Skeletal muscle satellite cell (primary cell): ENCODE results near the gene NEURL4.

Source experiments
- H3K27me3 ChIP-seq: 2 replicates; pipeline ENCODE4 v1.7.0; 2013; ENCODE audit warnings: low read length; ENCODE audit not compliant: control insufficient read depth, insufficient read depth
- H3K36me3 ChIP-seq: 2 replicates; pipeline ENCODE4 v1.7.0; 2013; ENCODE audit warnings: mild to moderate bottlenecking, control low read depth, low read length; ENCODE audit not compliant: insufficient read depth
- H3K4me1 ChIP-seq: 2 replicates; pipeline ENCODE4 v1.7.0; 2013; ENCODE audit warnings: low read length; ENCODE audit not compliant: control insufficient read depth, insufficient read depth
- H3K4me2 ChIP-seq: 2 replicates; pipeline ENCODE4 v1.7.0; 2013; ENCODE audit warnings: mild to moderate bottlenecking, low read length
- H3K4me3 ChIP-seq: 2 replicates; pipeline ENCODE4 v1.7.0; 2013; ENCODE audit warnings: low read length
- H3K9ac ChIP-seq: 2 replicates; pipeline ENCODE4 v1.7.0; 2013; ENCODE audit warnings: mild to moderate bottlenecking, low read depth, low read length, moderate library complexity
- H3K9me3 ChIP-seq: replicated peaks from 2 replicates; pipeline ENCODE4 v1.7.0; 2013; ENCODE audit warnings: mild to moderate bottlenecking, control low read depth, low read length

NEURL4 gene

GRCh38 chr17:7292729-7293128 is 36.4 kb downstream of the NEURL4 start:
- no peak overlapping the region for H3K4me2 ChIP-seq
- no peak overlapping the region for H3K9ac ChIP-seq
- H3K9me3 ChIP-seq = no peaks in the 10 kb centered on the region
- peaks cover 53% of the 10 kb centered on the region for H3K27me3 ChIP-seq
- H3K4me3 ChIP-seq = no peak overlapping the region
- peaks cover 10% of the 10 kb centered on the region for H3K4me1 ChIP-seq
- no peaks in the 10 kb centered on the region for H3K36me3 ChIP-seq

- Histone ChIP-seq H3K36me3 (no peaks in the 10 kb centered on the region), H3K4me2 (no peak overlapping the region), H3K4me3 (no peak overlapping the region), H3K9me3 (no peaks in the 10 kb centered on the region), H3K4me1 (peaks cover 10% of the 10 kb centered on the region), H3K9ac (no peak overlapping the region), H3K27me3 (peaks cover 59% of the 10 kb centered on the region)
Measured at GRCh38 chr17:7292194-7292593, 36.9 kb downstream of the NEURL4 start.

GRCh38 chr17:7290685-7291084 is 38.5 kb downstream of the NEURL4 start:
- Histone ChIP-seq H3K4me3 (no peak overlapping the region), H3K9me3 (no peaks in the 10 kb centered on the region), H3K9ac (no peak overlapping the region), H3K27me3 (peaks cover 67% of the 10 kb centered on the region), H3K4me1 (peaks cover 3% of the 10 kb centered on the region), H3K4me2 (no peak overlapping the region), H3K36me3 (no peaks in the 10 kb centered on the region)

GRCh38 chr17:7290166-7290565 is 39.0 kb downstream of the NEURL4 start:
- H3K4me2 ChIP-seq = no peak overlapping the region
- peaks cover 73% of the 10 kb centered on the region for H3K27me3 ChIP-seq
- H3K4me3 ChIP-seq = no peak overlapping the region
- no peaks in the 10 kb centered on the region for H3K9me3 ChIP-seq
- no peak overlapping the region for H3K9ac ChIP-seq
- no peaks in the 10 kb centered on the region for H3K36me3 ChIP-seq
- H3K4me1 ChIP-seq = peaks cover 3% of the 10 kb centered on the region

GRCh38 chr17:7289256-7290032 is 39.7 kb downstream of the NEURL4 start:
- no peaks in the 10 kb centered on the region for H3K4me1 ChIP-seq
- H3K9ac ChIP-seq = no peak overlapping the region
- H3K9me3 ChIP-seq = no peaks in the 10 kb centered on the region
- H3K36me3 ChIP-seq = no peaks in the 10 kb centered on the region
- H3K27me3 ChIP-seq = peaks cover 75% of the 10 kb centered on the region
- H3K4me2 ChIP-seq = no peak overlapping the region
- H3K4me3 ChIP-seq = no peak overlapping the region

- Histone ChIP-seq H3K36me3 (no peaks in the 10 kb centered on the region), H3K4me2 (no peak overlapping the region), H3K4me1 (peaks cover 16% of the 10 kb centered on the region), H3K4me3 (no peak overlapping the region), H3K9me3 (no peaks in the 10 kb centered on the region), H3K9ac (no peak overlapping the region), H3K27me3 (peaks cover 70% of the 10 kb centered on the region)
Measured at GRCh38 chr17:7285679-7286078, 43.5 kb downstream of the NEURL4 start.

- Histone ChIP-seq H3K4me1 (peaks cover 17% of the 10 kb centered on the region), H3K4me2 (no peak overlapping the region), H3K9ac (no peak overlapping the region), H3K27me3 (peaks cover 66% of the 10 kb centered on the region), H3K9me3 (no peaks in the 10 kb centered on the region), H3K36me3 (no peaks in the 10 kb centered on the region), H3K4me3 (no peak overlapping the region)
Measured at GRCh38 chr17:7284911-7285310, 44.2 kb downstream of the NEURL4 start.

GRCh38 chr17:7283471-7284216 is 45.5 kb downstream of the NEURL4 start:
- Histone ChIP-seq H3K9ac (no peak overlapping the region), H3K4me3 (no peak overlapping the region), H3K27me3 (peaks cover 58% of the 10 kb centered on the region), H3K36me3 (no peaks in the 10 kb centered on the region), H3K9me3 (no peaks in the 10 kb centered on the region), H3K4me2 (no peak overlapping the region), H3K4me1 (peaks cover 17% of the 10 kb centered on the region)

- H3K4me3 ChIP-seq = no peak overlapping the region
- no peaks in the 10 kb centered on the region for H3K9me3 ChIP-seq
- peaks cover 50% of the 10 kb centered on the region for H3K27me3 ChIP-seq
- H3K4me2 ChIP-seq = no peak overlapping the region
- no peaks in the 10 kb centered on the region for H3K36me3 ChIP-seq
- H3K4me1 ChIP-seq = peaks cover 17% of the 10 kb centered on the region
- no peak overlapping the region for H3K9ac ChIP-seq
Measured at GRCh38 chr17:7282752-7283321, 46.3 kb downstream of the NEURL4 start.

- Histone ChIP-seq H3K9ac (no peak overlapping the region), H3K4me3 (peak overlapping the region; percentile 60), H3K9me3 (no peaks in the 10 kb centered on the region), H3K4me1 (peaks cover 17% of the 10 kb centered on the region), H3K36me3 (no peaks in the 10 kb centered on the region), H3K27me3 (peaks cover 43% of the 10 kb centered on the region), H3K4me2 (peak overlapping the region; percentile 90)
Measured at GRCh38 chr17:7281953-7282751, 47.0 kb downstream of the NEURL4 start.
